A673 (cell line): ENCODE measurements around the gene PTPRK.

ENCODE experiments used
- EZH2 ChIP-seq: fragments of 200-600 bp; sonication (generic); IDR thresholded peaks from 2 replicates; pipeline ENCODE4 v1.6.1; 2017; ENCODE audit warnings: borderline replicate concordance, low read depth, mild to moderate bottlenecking, mixed read lengths, antibody characterized with exemption, low read length; ENCODE audit not compliant: poor library complexity, severe bottlenecking
- TF ChIP-seq, protein P1 (sequence below): fragments of 300-800, 200-600 bp; sonication (generic); conservative IDR thresholded peaks from 2 replicates; pipeline ENCODE4 v1.5.1; 2017; ENCODE audit warnings: low read depth, mild to moderate bottlenecking, antibody characterized with exemption, low read length, moderate library complexity, mixed read lengths

DNA sequence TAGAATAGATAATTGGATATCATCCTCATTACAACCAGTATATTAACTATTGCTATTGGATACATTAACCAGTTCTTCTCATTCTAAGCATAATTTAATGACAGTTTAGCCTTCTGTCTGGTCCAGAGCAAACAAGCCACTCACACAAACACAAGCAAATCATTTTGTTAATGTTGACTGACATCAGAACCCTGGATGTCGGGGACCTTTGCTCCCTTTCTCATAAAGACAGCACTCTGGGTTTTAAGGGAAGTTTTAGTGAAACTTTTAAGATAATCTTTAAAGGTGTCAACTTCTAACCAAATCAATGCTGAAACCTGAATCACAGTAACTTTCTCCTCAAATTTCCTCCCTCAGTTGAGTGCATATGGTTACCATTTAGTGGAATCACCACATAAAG is 113.9 kb downstream of the PTPRK start:
- TF ChIP-seq, protein P1, sequence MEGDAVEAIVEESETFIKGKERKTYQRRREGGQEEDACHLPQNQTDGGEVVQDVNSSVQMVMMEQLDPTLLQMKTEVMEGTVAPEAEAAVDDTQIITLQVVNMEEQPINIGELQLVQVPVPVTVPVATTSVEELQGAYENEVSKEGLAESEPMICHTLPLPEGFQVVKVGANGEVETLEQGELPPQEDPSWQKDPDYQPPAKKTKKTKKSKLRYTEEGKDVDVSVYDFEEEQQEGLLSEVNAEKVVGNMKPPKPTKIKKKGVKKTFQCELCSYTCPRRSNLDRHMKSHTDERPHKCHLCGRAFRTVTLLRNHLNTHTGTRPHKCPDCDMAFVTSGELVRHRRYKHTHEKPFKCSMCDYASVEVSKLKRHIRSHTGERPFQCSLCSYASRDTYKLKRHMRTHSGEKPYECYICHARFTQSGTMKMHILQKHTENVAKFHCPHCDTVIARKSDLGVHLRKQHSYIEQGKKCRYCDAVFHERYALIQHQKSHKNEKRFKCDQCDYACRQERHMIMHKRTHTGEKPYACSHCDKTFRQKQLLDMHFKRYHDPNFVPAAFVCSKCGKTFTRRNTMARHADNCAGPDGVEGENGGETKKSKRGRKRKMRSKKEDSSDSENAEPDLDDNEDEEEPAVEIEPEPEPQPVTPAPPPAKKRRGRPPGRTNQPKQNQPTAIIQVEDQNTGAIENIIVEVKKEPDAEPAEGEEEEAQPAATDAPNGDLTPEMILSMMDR: no peak
- no peak for TF ChIP-seq EZH2
